Adrenal gland (tissue), 12 donors: ENCODE data around the gene DYNC1I1. TPM values are rescaled to one million over a fixed set of nuclear protein-coding genes. Genes with fewer than 3 reads are reported as not detected.

Experiments used
- DNase-seq, 7 donors: peaks; one replicate each; pipeline ENCODE4 v3.0.0-alpha.2; 2019 to 2020
- H3K27ac ChIP-seq, 5 donors: fragments of 200-600 bp; sonication (generic) in 4 of 5; 1 replicate in 3 of 5; 2 replicates in 2 of 5; pipeline versions ENCODE4 v1.5.1 to v1.8.0; 2016 to 2020; ENCODE audit warnings: mild to moderate bottlenecking in 1 of 5
- H3K27me3 ChIP-seq: fragments of 200-600 bp; 2 replicates; pipeline ENCODE4 v1.8.0; 2021
- H3K36me3 ChIP-seq, 2 donors: fragments of 200-600 bp; replicated peaks in 1 of 2; 1 replicate in 1 of 2; 2 replicates in 1 of 2; pipeline versions ENCODE4 v1.5.1 to v1.8.0; 2018 to 2022
- H3K4me1 ChIP-seq, 2 donors: fragments of 200-600 bp; replicated peaks in 1 of 2; 1 replicate in 1 of 2; 2 replicates in 1 of 2; pipeline versions ENCODE4 v1.5.1 to v1.8.0; 2018 to 2021
- H3K4me3 ChIP-seq, 4 donors: fragments of 200-600 bp; sonication (generic) in 3 of 4; one replicate each; pipeline ENCODE4 v1.5.1; 2016 to 2018
- H3K9me3 ChIP-seq, 3 donors: fragments of 200-600 bp; sonication (generic) in 1 of 3; replicated peaks in 1 of 3; 1 replicate in 2 of 3; 2 replicates in 1 of 3; pipeline versions ENCODE4 v1.5.1 to v1.8.0; 2016 to 2021
- CTCF ChIP-seq, 6 experiments: fragments of 450-650 bp in 4 of 6; fragments of 200-600 bp in 2 of 6; sonication (generic) in 1 of 6; IDR thresholded peaks; 1 replicate in 5 of 6; 2 replicates in 1 of 6; pipeline versions ENCODE4 v1.5.1 to v1.8.0; 2016 to 2021; ENCODE audit warnings: antibody characterized with exemption in 6 of 6, mild to moderate bottlenecking in 2 of 6, moderate library complexity in 1 of 6
- POLR2A ChIP-seq, 2 donors: fragments of 450-650 bp; IDR thresholded peaks; one replicate each; pipeline ENCODE4 v1.6.1; 2017; ENCODE audit warnings: antibody characterized with exemption in 2 of 2, mild to moderate bottlenecking in 2 of 2, moderate library complexity in 1 of 2
- WGBS, 4 donors: extraction: QIAGEN DNeasy Blood & Tissue Kit in 2 of 4; methylation state at CpG; one replicate each; pipeline versions ENCODE4 v1.1.5 to v1.1.7; 2013 to 2017; 5-methylcytosine and 5-hydroxymethylcytosine counted together
- intact Hi-C, 2 donors: fragments of 100-400 bp; cut with DNase I; formaldehyde crosslinking; loops; one replicate each; pipeline versions ENCODE4 v1.14.1 to v1.15.0; 2022 to 2023
- polyA plus RNA-seq, 3 donors: library from polyadenylated mRNA; stranded (reverse); fragments of 200-250 nt in 2 of 3; fragments of 350-450 nt in 1 of 3; fragmentation: Illumina TruSeq in 1 of 3; extraction: RNeasy Lipid Tissue Mini Kit (QIAGEN cat#74804) in 1 of 3; gene quantifications; one replicate each; pipeline ENCODE4 v1.2.3, GENCODE V29; 2013 to 2014
- total RNA-seq, 9 donors: library from RNA; depleted of rRNA in 4 of 9; stranded (reverse); fragments of >200 nt in 4 of 9; fragments of 120-200 nt in 1 of 9; fragmentation: NEBNext Ultra II Directional in 1 of 9; extraction: Animal tissue kit (Norgen Biotek cat#: 25700) in 1 of 9; gene quantifications; one replicate each; pipeline versions ENCODE4 v1.1.0 to v1.2.4, GENCODE V29; 2013 to 2023
- donor health status: healthy with polysubstance abuse.
- donor health status: Bipolar disorder and iron deficiency.
- donor health status: DM: yes; HTN: yes; CAD: no.
- donor health status: DM: no; HTN: no; CAD: no.
- donor health status: DM: no; HTN: no; CAD: no.
- donor health status: DM: yes; HTN: yes; CAD: no.

Gene DYNC1I1
- total and polyA plus RNA-seq, 12 donors: 0.97 to 42.6 (median 8.2) TPM

DNA sequence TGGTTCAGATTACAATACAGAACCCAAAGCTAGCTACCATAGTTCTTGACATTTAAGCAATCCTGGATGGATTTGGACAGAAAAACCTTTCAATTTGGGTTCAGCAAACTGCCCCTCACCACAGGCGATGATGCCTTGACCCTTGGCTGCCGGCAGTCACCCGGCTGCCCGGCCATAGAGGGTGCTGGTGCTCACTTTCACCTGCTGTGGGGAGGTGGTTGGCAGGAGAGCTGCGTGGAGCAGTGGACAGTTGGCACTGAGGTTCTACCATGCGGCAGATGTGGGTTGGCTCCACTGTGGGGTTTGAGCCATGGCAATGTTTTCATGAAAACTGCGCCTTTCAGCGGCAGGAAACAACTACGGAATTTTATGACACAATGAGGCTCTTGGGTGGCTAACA lies 99.5 kb downstream of the DYNC1I1 start:
- Histone ChIP-seq H3K4me3 (no peak overlapping the region), H3K9me3 (no peaks in the 10 kb centered on the region), H3K27me3 (no peaks in the 10 kb centered on the region), H3K36me3 (no peaks in the 10 kb centered on the region), H3K27ac (no peak overlapping the region), H3K4me1 (no peaks in the 10 kb centered on the region)
- 76 to 86% (median 84%) methylated on average over 8 to 9 of the region's 9 CpGs for WGBS, 4 donors
- intact Hi-C loops: loop anchor here (5.0 kb wide), 1 partner anchor 150 kb away; no protein-coding TSS in a partner anchor
- no peak for TF ChIP-seq POLR2A (IDR thresholded peaks at IDR 0.05)
- TF ChIP-seq CTCF (IDR thresholded peaks at IDR 0.05): no peak
- DNase-seq: no peak

GRCh38 chr7:95874129-95874528 lies 101.8 kb downstream of the DYNC1I1 start:
- Histone ChIP-seq H3K36me3 (no peaks in the 10 kb centered on the region), H3K9me3 (no peaks in the 10 kb centered on the region), H3K27me3 (no peaks in the 10 kb centered on the region), H3K4me3 (no peak overlapping the region), H3K27ac (no peak overlapping the region), H3K4me1 (no peaks in the 10 kb centered on the region)
- intact Hi-C loops: loop anchor here (5.0 kb wide), 1 partner anchor 152 kb away; no protein-coding TSS in a partner anchor
- DNase-seq: no peak
- TF ChIP-seq CTCF (IDR thresholded peaks at IDR 0.05) (no peak), POLR2A (IDR thresholded peaks at IDR 0.05) (no peak)
- 77 to 86% (median 81%) methylated on average over 3 of the region's 3 CpGs for WGBS, 4 donors

GRCh38 chr7:95874541-95875265 lies 102.3 kb downstream of the DYNC1I1 start:
- no peaks in the 10 kb centered on the region for H3K36me3 ChIP-seq
- H3K27me3 ChIP-seq: no peaks in the 10 kb centered on the region
- no peaks in the 10 kb centered on the region for H3K4me1 ChIP-seq
- no peaks in the 10 kb centered on the region for H3K9me3 ChIP-seq
- intact Hi-C loops: loop anchor here (5.0 kb wide), 1 partner anchor 152 kb away; no protein-coding TSS in a partner anchor
- WGBS, 4 donors: 72 to 78% (median 74%) methylated on average over 3 to 4 of the region's 4 CpGs
- H3K27ac ChIP-seq: no peak overlapping the region
- DNase-seq: no peak
- TF ChIP-seq CTCF (IDR thresholded peaks at IDR 0.05): no peak
- no peak for TF ChIP-seq POLR2A (IDR thresholded peaks at IDR 0.05)
- no peak overlapping the region for H3K4me3 ChIP-seq

- Histone ChIP-seq H3K27me3 (no peaks in the 10 kb centered on the region), H3K9me3 (no peaks in the 10 kb centered on the region), H3K36me3 (no peaks in the 10 kb centered on the region), H3K27ac (no peak overlapping the region), H3K4me1 (no peaks in the 10 kb centered on the region), H3K4me3 (no peak overlapping the region)
- no peak for TF ChIP-seq POLR2A (IDR thresholded peaks at IDR 0.05)
- TF ChIP-seq CTCF (IDR thresholded peaks at IDR 0.05): no peak
- intact Hi-C loops: no loop called here
- no peak for DNase-seq
Measured at GRCh38 chr7:95875519-95875918, 103.2 kb downstream of the DYNC1I1 start.
